Measurements from ENCODE around the gene ENTPD8. TPM values are rescaled to one million over a fixed set of nuclear protein-coding genes. Genes with fewer than 3 reads are reported as not detected.

Gene ENTPD8
- total and polyA plus RNA-seq, 2 of the 13 experiments (the other 11 are each of a cell fraction or from before 2014, with no cell fraction given): 0.26 to 0.44 TPM

GRCh38 chr9:137423514-137424291, 17.5 kb downstream of the ENTPD8 start (continued):
- no peak for TF ChIP-seq THAP8 (CRISPR knock-in tag; IDR thresholded peaks at IDR 0.05; ENCODE audit: borderline replicate concordance)
- TF ChIP-seq RAD51 (IDR thresholded peaks at IDR 0.05; ENCODE audit: borderline replicate concordance): no peak
- no peak for TF ChIP-seq ZNF563 (CRISPR knock-in tag; IDR thresholded peaks at IDR 0.05)
- TF ChIP-seq BORCS8-MEF2B (CRISPR knock-in tag; IDR thresholded peaks at IDR 0.05): no peak
- 0 out of 2 replicates have a peak, but pooled peaks have one; percentile 10 for TF ChIP-seq RBFOX2 (IDR thresholded peaks at IDR 0.05; ENCODE audit: low read depth, low read length)
- no peak for TF ChIP-seq ZNF567 (CRISPR knock-in tag; IDR thresholded peaks at IDR 0.05; ENCODE audit: borderline replicate concordance)
- TF ChIP-seq KLF15 (CRISPR knock-in tag; IDR thresholded peaks at IDR 0.05; ENCODE audit: borderline replicate concordance): 0 out of 2 replicates have a peak, but pooled peaks have one; percentile 2
- no peak for TF ChIP-seq HINFP (CRISPR knock-in tag; IDR thresholded peaks at IDR 0.05; ENCODE audit: low read depth)
- no peak for TF ChIP-seq ZNF556 (CRISPR knock-in tag; IDR thresholded peaks at IDR 0.05; ENCODE audit: borderline replicate concordance)
- TF ChIP-seq SRSF4 (IDR thresholded peaks at IDR 0.05; ENCODE audit: low read depth, low read length, poor library complexity, severe bottlenecking): no peak
- peak; percentile 21; the same call in 1 of the 2 replicates for TF ChIP-seq MTA1 (CRISPR knock-in tag; IDR thresholded peaks at IDR 0.05; ENCODE audit: borderline replicate concordance)
- no peak for TF ChIP-seq ZKSCAN5 (CRISPR knock-in tag; IDR thresholded peaks at IDR 0.05)
- no peak for TF ChIP-seq RBM22 (optimal IDR thresholded peaks at IDR 0.05; ENCODE audit: low read length)
- TF ChIP-seq MAFG (CRISPR knock-in tag; IDR thresholded peaks at IDR 0.05): no peak
- no peak for TF ChIP-seq ZMAT3 (CRISPR knock-in tag; conservative IDR thresholded peaks at IDR 0.05)
- TF ChIP-seq PHF8 (CRISPR knock-in tag; IDR thresholded peaks at IDR 0.05): no peak
- TF ChIP-seq YEATS4 (CRISPR knock-in tag; IDR thresholded peaks at IDR 0.05; ENCODE audit: borderline replicate concordance): 0 out of 2 replicates have a peak, but pooled peaks have one; percentile 3
- TF ChIP-seq KLF6 (CRISPR knock-in tag; IDR thresholded peaks at IDR 0.05): 0 out of 2 replicates have a peak, but pooled peaks have one; percentile 9
- no peak for TF ChIP-seq AKAP8 (CRISPR knock-in tag; IDR thresholded peaks at IDR 0.05)
- no peak for TF ChIP-seq HNF1B (CRISPR knock-in tag; IDR thresholded peaks at IDR 0.05)
- TF ChIP-seq MIER3 (CRISPR knock-in tag; IDR thresholded peaks at IDR 0.05; ENCODE audit: borderline replicate concordance): no peak
- peak; percentile 19; the same call in 1 of the 2 replicates for TF ChIP-seq TFDP1 (CRISPR knock-in tag; IDR thresholded peaks at IDR 0.05; ENCODE audit: borderline replicate concordance)
- TF ChIP-seq AHR (CRISPR knock-in tag; IDR thresholded peaks at IDR 0.05): no peak
- no peak for TF ChIP-seq ZNF430 (CRISPR knock-in tag; IDR thresholded peaks at IDR 0.05)
- TF ChIP-seq ZNF772 (CRISPR knock-in tag; IDR thresholded peaks at IDR 0.05): no peak
